Naive thymus-derived CD4-positive, alpha-beta T cell (primary cell): Measurements from ENCODE around the gene TCEAL4. TPM values are rescaled to one million over a fixed set of nuclear protein-coding genes. Genes with fewer than 3 reads are reported as not detected.
A peak's percentile ranks its signal among the peaks of the same experiment; 100 is the strongest.

ENCODE experiments used
- ATAC-seq: fragments of 150-1000 bp; cut with Tn5 transposase; 2 replicates; pipeline ENCODE4 v1.10.0; 2021; ENCODE audit warnings: mild to moderate bottlenecking, moderate library complexity
- CTCF ChIA-PET: fragments of 350-600 bp; sonication (Branson Sonifier 250); formaldehyde crosslinking; loops from one replicate; lab custom pipeline; 2021; ENCODE audit warnings: antibody characterized with exemption; lab: Charles Lee
- POLR2A ChIA-PET: fragments of 350-600 bp; sonication (Branson Sonifier 250); formaldehyde crosslinking; loops from one replicate; lab custom pipeline; 2021; ENCODE audit warnings: antibody characterized with exemption, inconsistent platforms; lab: Charles Lee
- DNase-seq, 9 donors: peaks; one replicate each; pipeline versions ENCODE4 v3.0.0 to v3.0.0-alpha.2; 2020 to 2022; ENCODE audit warnings: mixed read lengths in 1 of 9
- H3K27ac ChIP-seq: one replicate; pipeline ENCODE4 v1.7.0; 2013; ENCODE audit warnings: mild to moderate bottlenecking, low read depth, low read length, moderate library complexity
- H3K27me3 ChIP-seq, 2 donors: one replicate each; pipeline ENCODE4 v1.7.0; 2013; ENCODE audit warnings: low read length in 2 of 2, mild to moderate bottlenecking in 2 of 2, moderate library complexity in 2 of 2; ENCODE audit not compliant: control insufficient read depth in 2 of 2, insufficient read depth in 2 of 2
- H3K36me3 ChIP-seq, 3 experiments: 1 replicate in 2 of 3; 2 replicates in 1 of 3; pipeline ENCODE4 v1.7.0; 2013; ENCODE audit warnings: low read length in 3 of 3, mild to moderate bottlenecking in 3 of 3, moderate library complexity in 1 of 3; ENCODE audit not compliant: insufficient read depth in 3 of 3, control insufficient read depth in 2 of 3
- H3K4me1 ChIP-seq, 2 donors: one replicate each; pipeline ENCODE4 v1.7.0; 2013; ENCODE audit warnings: low read length in 2 of 2, mild to moderate bottlenecking in 2 of 2, moderate library complexity in 1 of 2; ENCODE audit not compliant: control insufficient read depth in 2 of 2, insufficient read depth in 2 of 2
- H3K4me3 ChIP-seq: 2 replicates; pipeline ENCODE4 v1.7.0; 2013; ENCODE audit warnings: mild to moderate bottlenecking, low read length
- H3K9me3 ChIP-seq, 3 experiments: 1 replicate in 2 of 3; 2 replicates in 1 of 3; pipeline ENCODE4 v1.7.0; 2013; ENCODE audit warnings: low read length in 3 of 3; ENCODE audit not compliant: control insufficient read depth in 2 of 3
- H3K27ac Mint-ChIP-seq, 9 donors: one replicate each; pipeline ENCODE4 v1.8.0; 2020 to 2022; ENCODE audit warnings: mixed read lengths in 9 of 9, mild to moderate bottlenecking in 8 of 9, moderate library complexity in 5 of 9, inconsistent platforms in 2 of 9
- H3K27me3 Mint-ChIP-seq, 5 donors: one replicate each; pipeline ENCODE4 v1.8.0; 2021 to 2022; ENCODE audit warnings: mixed read lengths in 5 of 5, mild to moderate bottlenecking in 1 of 5
- H3K36me3 Mint-ChIP-seq, 5 donors: one replicate each; pipeline ENCODE4 v1.8.0; 2020 to 2022; ENCODE audit warnings: mixed read lengths in 5 of 5, mild to moderate bottlenecking in 3 of 5, inconsistent platforms in 1 of 5
- H3K4me1 Mint-ChIP-seq, 7 donors: one replicate each; pipeline ENCODE4 v1.8.0; 2020 to 2022; ENCODE audit warnings: mixed read lengths in 7 of 7, mild to moderate bottlenecking in 3 of 7, inconsistent platforms in 1 of 7
- H3K4me3 Mint-ChIP-seq, 10 donors: one replicate each; pipeline ENCODE4 v1.8.0; 2020 to 2022; ENCODE audit warnings: mild to moderate bottlenecking in 10 of 10, mixed read lengths in 10 of 10, moderate library complexity in 6 of 10, inconsistent platforms in 2 of 10
- H3K9me3 Mint-ChIP-seq, 11 donors: one replicate each; pipeline ENCODE4 v1.8.0; 2020 to 2022; ENCODE audit warnings: mixed read lengths in 11 of 11, mild to moderate bottlenecking in 4 of 11, inconsistent platforms in 1 of 11, moderate library complexity in 1 of 11
- intact Hi-C, 2 donors: fragments of 100-400 bp; cut with micrococcal nuclease; formaldehyde crosslinking; loops; one replicate each; pipeline ENCODE4 v1.15.1; 2023
- polyA plus RNA-seq, 2 donors: library from polyadenylated mRNA; unstranded; fragments of 300-500 nt; fragmentation: Illumina TruSeq; gene quantifications; one replicate each; pipeline ENCODE4 v1.2.3, GENCODE V29; 2021
- total RNA-seq, 6 experiments: library from RNA in 5 of 6; stranded (reverse) in 5 of 6; gene quantifications; 1 replicate in 5 of 6; 2 replicates in 1 of 6; pipeline ENCODE4 v1.2.3 and lab custom pipeline; 2021 to 2026

The TCEAL4 gene
- total and polyA plus RNA-seq, 7 experiments from 2014 or later = 1.8 to 15.1 (median 9.3) TPM

DNA sequence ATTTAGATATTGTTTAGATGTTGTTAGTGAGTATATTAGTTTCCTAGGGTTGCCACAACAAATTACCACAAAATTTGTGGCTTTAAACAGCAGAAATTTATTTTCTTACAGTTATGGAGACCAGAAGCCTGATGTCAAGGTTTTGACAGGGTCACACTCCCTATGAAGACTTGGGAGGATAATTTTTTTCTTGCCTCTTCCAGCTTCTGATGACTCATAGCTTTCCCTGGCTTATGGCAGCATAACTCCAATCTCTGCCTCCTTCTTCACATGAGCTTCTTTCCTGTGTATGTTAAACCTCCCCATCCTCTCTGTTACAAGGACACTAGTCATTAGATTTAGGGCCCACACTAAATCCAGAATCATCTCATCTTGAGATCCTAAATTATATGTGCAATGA lies 45.2 kb upstream of the TCEAL4 start:
- Mint-ChIP-seq H3K9me3 (no peaks in the 10 kb centered on the region), H3K4me3 (no peak overlapping the region), H3K27me3 (no peaks in the 10 kb centered on the region), H3K36me3 (no peaks in the 10 kb centered on the region), H3K27ac (no peak overlapping the region), H3K4me1 (no peaks in the 10 kb centered on the region)
- Histone ChIP-seq H3K4me1 (no peaks in the 10 kb centered on the region), H3K9me3 (no peaks in the 10 kb centered on the region), H3K4me3 (no peak overlapping the region), H3K27ac (no peak overlapping the region), H3K36me3 (no peaks in the 10 kb centered on the region), H3K27me3 (no peaks in the 10 kb centered on the region)
- ChIA-PET CTCF (interaction anchor here (0.6 kb wide), 1 partner anchor 170 kb away, joined by 5 read pairs; the partner anchor contains the start of gene TMEM31), POLR2A (no interaction called here)
- ATAC-seq (no peak), DNase-seq (no peak)
- intact Hi-C loops = no loop called here

- Mint-ChIP-seq H3K9me3 (no peaks in the 10 kb centered on the region), H3K4me1 (peaks cover 0 to 10% (median 4%) of the 10 kb centered on the region in 7 donors), H3K27ac (no peak overlapping the region), H3K4me3 (no peak overlapping the region), H3K36me3 (no peaks in the 10 kb centered on the region), H3K27me3 (peaks cover 0 to 2% (median 0%) of the 10 kb centered on the region in 5 donors)
- no peak overlapping the region for H3K27ac ChIP-seq
- H3K36me3 ChIP-seq = no peaks in the 10 kb centered on the region
- no peak for ATAC-seq
- ChIA-PET CTCF (no interaction called here), POLR2A (no interaction called here)
- intact Hi-C loops = loop anchor here in 1 of 2 donors (5.0 kb wide), 1 partner anchor 137 kb away; the partner anchor contains the start of gene MORF4L2
- H3K27me3 ChIP-seq = no peaks in the 10 kb centered on the region
- no peaks in the 10 kb centered on the region for H3K4me1 ChIP-seq
- H3K4me3 ChIP-seq = no peak overlapping the region
- DNase-seq = no peak
- H3K9me3 ChIP-seq = no peaks in the 10 kb centered on the region
Measured at GRCh38 chrX:103549916-103550315, 35.4 kb upstream of the TCEAL4 start.

DNA sequence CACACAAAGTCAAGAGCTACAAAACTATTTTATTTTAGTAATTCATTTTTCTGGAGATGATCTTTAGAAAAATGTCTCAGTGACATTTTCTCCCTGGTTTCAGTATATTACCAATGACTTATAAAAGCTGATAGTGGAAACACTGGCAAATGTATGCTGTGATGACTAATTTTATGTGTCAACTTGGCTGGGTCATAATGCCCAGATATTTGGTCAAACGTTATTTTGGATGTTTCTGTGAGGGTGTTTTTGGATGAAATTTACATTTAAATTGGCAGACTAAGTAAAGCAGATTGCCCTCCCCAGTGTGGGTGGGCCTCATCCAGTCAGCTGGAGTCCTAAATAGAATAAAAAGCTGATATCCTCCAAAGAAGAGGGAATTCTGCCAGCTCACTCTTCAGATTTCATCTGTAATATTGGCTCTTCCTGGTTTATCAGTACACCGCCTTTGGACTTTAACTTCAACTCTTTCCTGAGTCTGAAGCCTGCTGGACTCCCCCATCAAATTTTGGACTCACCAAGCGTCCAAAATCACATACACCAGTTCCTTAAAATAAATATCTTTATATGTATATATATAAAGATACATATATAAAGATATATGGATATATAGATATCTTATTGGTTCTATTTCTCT lies 34.8 kb upstream of the TCEAL4 start:
- Histone ChIP-seq H3K9me3 (no peaks in the 10 kb centered on the region), H3K4me3 (no peak overlapping the region), H3K27ac (no peak overlapping the region), H3K27me3 (no peaks in the 10 kb centered on the region), H3K4me1 (no peaks in the 10 kb centered on the region), H3K36me3 (no peaks in the 10 kb centered on the region)
- CTCF ChIA-PET = no interaction called here
- DNase-seq = no peak
- H3K4me1 Mint-ChIP-seq = peaks cover 0 to 11% (median 6%) of the 10 kb centered on the region in 7 donors
- no peak overlapping the region for H3K27ac Mint-ChIP-seq
- intact Hi-C loops = loop anchor here in 1 of 2 donors (5.0 kb wide), 1 partner anchor 137 kb away; the partner anchor contains the start of gene MORF4L2
- H3K4me3 Mint-ChIP-seq = no peak overlapping the region
- no peak for ATAC-seq
- peaks cover 0 to 2% (median 0%) of the 10 kb centered on the region in 5 donors for H3K27me3 Mint-ChIP-seq
- H3K9me3 Mint-ChIP-seq = no peaks in the 10 kb centered on the region
- H3K36me3 Mint-ChIP-seq = no peaks in the 10 kb centered on the region
- POLR2A ChIA-PET = no interaction called here

GRCh38 chrX:103552236-103552635 lies 33.1 kb upstream of the TCEAL4 start:
- ChIA-PET CTCF (no interaction called here), POLR2A (no interaction called here)
- Histone ChIP-seq H3K4me3 (no peak overlapping the region), H3K27ac (no peak overlapping the region), H3K27me3 (no peaks in the 10 kb centered on the region), H3K36me3 (no peaks in the 10 kb centered on the region), H3K4me1 (no peaks in the 10 kb centered on the region), H3K9me3 (no peaks in the 10 kb centered on the region)
- no peak overlapping the region for H3K4me3 Mint-ChIP-seq
- ATAC-seq (no peak), DNase-seq (no peak)
- H3K9me3 Mint-ChIP-seq = no peaks in the 10 kb centered on the region
- H3K4me1 Mint-ChIP-seq = peaks cover 0 to 11% (median 6%) of the 10 kb centered on the region in 7 donors
- H3K36me3 Mint-ChIP-seq = no peaks in the 10 kb centered on the region
- peaks cover 0 to 2% (median 0%) of the 10 kb centered on the region in 5 donors for H3K27me3 Mint-ChIP-seq
- H3K27ac Mint-ChIP-seq = no peak overlapping the region
- intact Hi-C loops = loop anchor here in 1 of 2 donors (5.0 kb wide), 1 partner anchor 135 kb away; the partner anchor contains the start of gene MORF4L2

- Histone ChIP-seq H3K9me3 (no peaks in the 10 kb centered on the region), H3K4me3 (peak overlapping the region; percentile 73), H3K4me1 (no peaks in the 10 kb centered on the region), H3K27ac (peak overlapping the region; percentile 53), H3K27me3 (no peaks in the 10 kb centered on the region), H3K36me3 (no peaks in the 10 kb centered on the region)
- ChIA-PET CTCF (no interaction called here), POLR2A (no interaction called here)
- Mint-ChIP-seq H3K4me1 (peaks cover 0 to 11% (median 6%) of the 10 kb centered on the region in 7 donors), H3K36me3 (no peaks in the 10 kb centered on the region), H3K9me3 (no peaks in the 10 kb centered on the region), H3K27me3 (peaks cover 0 to 6% (median 0%) of the 10 kb centered on the region in 5 donors), H3K4me3 (peak overlapping the region; percentile 85 to 92 (median 90)), H3K27ac (peak overlapping the region; percentile 79 to 97 (median 92))
- ATAC-seq (peak; percentile 79), DNase-seq (peak; percentile 23 to 75 (median 62))
- intact Hi-C loops = loop anchor here (2.0 to 5.0 kb wide), 2 partner anchors 74 to 132 kb away; partner anchors contain the start of genes MORF4L2 (in 1 of the 2) and TCEAL1 (in 1 of the 2)
Measured at GRCh38 chrX:103554687-103555424, 30.5 kb upstream of the TCEAL4 start.

GRCh38 chrX:103556963-103557612 lies 28.2 kb upstream of the TCEAL4 start:
- intact Hi-C loops = no loop called here

More at GRCh38 chrX:103556963-103557612, 28.2 kb upstream of the TCEAL4 start:
- POLR2A ChIA-PET = no interaction called here
- Histone ChIP-seq H3K4me3 (no peak overlapping the region), H3K27ac (no peak overlapping the region), H3K36me3 (no peaks in the 10 kb centered on the region), H3K27me3 (no peaks in the 10 kb centered on the region), H3K4me1 (no peaks in the 10 kb centered on the region), H3K9me3 (no peaks in the 10 kb centered on the region)
- ATAC-seq = no peak
- no peaks in the 10 kb centered on the region for H3K9me3 Mint-ChIP-seq
- peaks cover 0 to 11% (median 6%) of the 10 kb centered on the region in 7 donors for H3K4me1 Mint-ChIP-seq
- CTCF ChIA-PET = no interaction called here
- peaks cover 0 to 10% (median 0%) of the 10 kb centered on the region in 5 donors for H3K27me3 Mint-ChIP-seq
- H3K4me3 Mint-ChIP-seq = no peak overlapping the region
- no peak overlapping the region for H3K27ac Mint-ChIP-seq
- DNase-seq = no peak
- no peaks in the 10 kb centered on the region for H3K36me3 Mint-ChIP-seq
